DLD1 (cell line): ENCODE results near the gene HPCAL4.

Experiments
- in situ Hi-C: cut with HindIII; loops from 2 replicates; pipeline ENCODE4 v1.10.0; 2017; ENCODE audit warnings: low sequenced_read_pairs

HPCAL4 gene

GRCh38 chr1:39691383-39692151 is at the start of gene HPCAL4:
HPCAL4 (minus strand) TSS chr1:39691433; CDS start chr1:39684603, 6,830 bp downstream.
- in situ Hi-C loops, result no loop called here

GRCh38 chr1:39738622-39739366 is 47.6 kb upstream of the HPCAL4 start, which contains the start of gene PPIE:
PPIE (plus strand) TSS chr1:39738882; CDS start chr1:39738901, 19 bp downstream.
- in situ Hi-C loops, result loop anchor here (25.0 kb wide), 1 partner anchor 151 kb away; the partner anchor contains the start of gene PABPC4

- in situ Hi-C loops, result loop anchor here (25.0 kb wide), 1 partner anchor 150 kb away; the partner anchor contains the start of gene PABPC4
Observed at GRCh38 chr1:39737546-39738169, 46.4 kb upstream of the HPCAL4 start.

GRCh38 chr1:39735731-39736130 is 44.5 kb upstream of the HPCAL4 start:
- in situ Hi-C loops, result loop anchor here (25.0 kb wide), 1 partner anchor 148 kb away; the partner anchor contains the start of gene PABPC4

GRCh38 chr1:39733161-39733560 is 41.9 kb upstream of the HPCAL4 start:
- in situ Hi-C loops, result loop anchor here (25.0 kb wide), 1 partner anchor 146 kb away; the partner anchor contains the start of gene PABPC4

GRCh38 chr1:39732730-39733129 is 41.5 kb upstream of the HPCAL4 start:
- in situ Hi-C loops, result loop anchor here (25.0 kb wide), 1 partner anchor 145 kb away; the partner anchor contains the start of gene PABPC4

GRCh38 chr1:39729842-39730241 is 38.6 kb upstream of the HPCAL4 start:
- in situ Hi-C loops, result loop anchor here (25.0 kb wide), 1 partner anchor 143 kb away; the partner anchor contains the start of gene PABPC4

GRCh38 chr1:39729030-39729429 is 37.8 kb upstream of the HPCAL4 start:
- in situ Hi-C loops, result loop anchor here (25.0 kb wide), 1 partner anchor 142 kb away; the partner anchor contains the start of gene PABPC4

- in situ Hi-C loops, result loop anchor here (25.0 kb wide), 1 partner anchor 141 kb away; the partner anchor contains the start of gene PABPC4
Observed at GRCh38 chr1:39727932-39728317, 36.7 kb upstream of the HPCAL4 start.

GRCh38 chr1:39727221-39727931 is 36.1 kb upstream of the HPCAL4 start:
- in situ Hi-C loops, result loop anchor here (25.0 kb wide), 1 partner anchor 140 kb away; the partner anchor contains the start of gene PABPC4

GRCh38 chr1:39726600-39726999 is 35.4 kb upstream of the HPCAL4 start:
- in situ Hi-C loops, result loop anchor here (25.0 kb wide), 1 partner anchor 139 kb away; the partner anchor contains the start of gene PABPC4

- in situ Hi-C loops, result no loop called here
Observed at GRCh38 chr1:39722495-39722894, 31.3 kb upstream of the HPCAL4 start.

GRCh38 chr1:39721664-39722063 is 30.4 kb upstream of the HPCAL4 start:
- in situ Hi-C loops, result no loop called here

- in situ Hi-C loops, result no loop called here
Observed at GRCh38 chr1:39720094-39720999, 29.1 kb upstream of the HPCAL4 start.

- in situ Hi-C loops, result no loop called here
Observed at GRCh38 chr1:39717809-39718208, 26.6 kb upstream of the HPCAL4 start.

GRCh38 chr1:39713557-39713956 is 22.3 kb upstream of the HPCAL4 start:
- in situ Hi-C loops, result no loop called here

GRCh38 chr1:39711966-39712340 is 20.7 kb upstream of the HPCAL4 start:
- in situ Hi-C loops, result no loop called here

GRCh38 chr1:39711104-39711965 is 20.1 kb upstream of the HPCAL4 start:
- in situ Hi-C loops, result no loop called here
